Neuron (in vitro differentiated cells): Measurements from ENCODE around the gene PCDHA11.
"Not testable (repeated sequence)": the region's sequence is repeated elsewhere in the genome, so short reads cannot be mapped to it uniquely, and the experiment has no call there.

Source experiments
- H2AFZ ChIP-seq: one replicate; pipeline ENCODE4 v1.6.1; 2013; ENCODE audit warnings: low read depth, mild to moderate bottlenecking, inconsistent platforms, low read length, moderate library complexity
- H3K27me3 ChIP-seq: one replicate; pipeline ENCODE4 v1.6.1; 2013; ENCODE audit warnings: low read length; ENCODE audit not compliant: insufficient read depth
- H3K36me3 ChIP-seq: one replicate; pipeline ENCODE4 v1.6.1; 2013; ENCODE audit warnings: low read length; ENCODE audit not compliant: insufficient read depth
- H3K4me1 ChIP-seq: one replicate; pipeline ENCODE4 v1.6.1; 2013; ENCODE audit warnings: low read length; ENCODE audit not compliant: insufficient read depth
- H3K4me3 ChIP-seq: 2 replicates; pipeline ENCODE4 v1.5.1; 2013; ENCODE audit warnings: mild to moderate bottlenecking, low read length, moderate library complexity
- H3K9me3 ChIP-seq: one replicate; pipeline ENCODE4 v1.6.1; 2013; ENCODE audit warnings: low read length

Gene PCDHA11

DNA sequence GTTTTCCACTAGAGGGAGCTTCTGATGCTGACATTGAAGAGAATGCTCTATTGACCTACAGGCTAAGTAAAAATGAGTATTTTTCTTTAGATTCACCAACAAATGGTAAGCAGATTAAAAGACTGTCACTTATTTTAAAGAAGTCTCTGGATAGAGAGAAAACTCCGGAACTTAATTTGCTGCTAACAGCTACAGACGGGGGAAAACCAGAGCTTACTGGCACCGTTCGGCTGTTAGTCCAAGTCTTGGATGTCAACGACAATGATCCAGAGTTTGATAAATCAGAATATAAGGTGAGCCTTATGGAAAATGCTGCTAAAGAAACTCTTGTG lies 764 bp downstream of the PCDHA11 start:
- H2AFZ ChIP-seq: no peak overlapping the region
- no peak overlapping the region for H3K4me3 ChIP-seq
- H3K4me1 ChIP-seq: no peaks in the 10 kb centered on the region
- H3K36me3 ChIP-seq: peaks cover 11% of the 10 kb centered on the region
- no peaks in the 10 kb centered on the region for H3K27me3 ChIP-seq
- peaks cover 29% of the 10 kb centered on the region for H3K9me3 ChIP-seq

DNA sequence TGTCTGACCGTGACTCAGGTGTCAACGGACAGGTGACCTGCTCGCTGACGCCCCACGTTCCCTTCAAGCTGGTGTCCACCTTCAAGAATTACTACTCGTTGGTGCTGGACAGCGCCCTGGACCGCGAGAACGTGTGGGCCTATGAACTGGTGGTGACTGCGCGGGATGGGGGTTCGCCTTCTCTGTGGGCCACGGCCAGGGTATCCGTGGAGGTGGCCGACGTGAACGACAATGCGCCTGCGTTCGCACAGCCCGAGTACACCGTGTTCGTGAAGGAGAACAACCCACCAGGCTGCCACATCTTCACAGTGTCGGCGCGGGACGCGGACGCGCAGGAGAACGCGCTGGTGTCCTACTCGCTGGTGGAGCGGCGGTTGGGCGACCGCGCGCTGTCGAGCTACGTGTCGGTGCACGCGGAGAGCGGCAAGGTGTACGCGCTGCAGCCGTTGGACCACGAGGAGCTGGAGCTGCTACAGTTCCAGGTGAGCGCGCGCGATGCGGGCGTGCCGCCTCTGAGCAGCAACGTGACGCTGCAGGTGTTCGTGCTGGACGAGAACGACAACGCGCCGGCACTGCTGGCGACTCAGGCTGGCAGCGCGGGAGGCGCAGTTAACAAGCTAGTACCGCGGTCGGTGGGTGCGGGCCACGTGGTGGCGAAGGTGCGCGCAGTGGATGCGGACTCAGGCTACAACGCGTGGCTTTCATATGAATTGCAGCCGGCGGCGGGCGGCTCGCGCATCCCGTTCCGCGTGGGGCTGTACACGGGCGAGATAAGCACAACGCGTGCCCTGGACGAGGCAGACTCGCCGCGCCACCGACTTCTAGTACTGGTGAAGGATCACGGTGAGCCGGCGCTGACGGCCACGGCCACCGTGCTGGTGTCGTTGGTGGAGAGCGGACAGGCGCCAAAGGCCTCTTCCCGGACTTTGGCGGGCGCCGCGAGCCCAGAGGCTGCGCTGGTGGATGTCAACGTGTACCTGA lies 1.8 kb downstream of the PCDHA11 start:
- Histone ChIP-seq H2AFZ (no peak overlapping the region), H3K9me3 (peaks cover 29% of the 10 kb centered on the region), H3K4me3 (no peak overlapping the region), H3K36me3 (peaks cover 11% of the 10 kb centered on the region), H3K4me1 (no peaks in the 10 kb centered on the region), H3K27me3 (no peaks in the 10 kb centered on the region)

DNA sequence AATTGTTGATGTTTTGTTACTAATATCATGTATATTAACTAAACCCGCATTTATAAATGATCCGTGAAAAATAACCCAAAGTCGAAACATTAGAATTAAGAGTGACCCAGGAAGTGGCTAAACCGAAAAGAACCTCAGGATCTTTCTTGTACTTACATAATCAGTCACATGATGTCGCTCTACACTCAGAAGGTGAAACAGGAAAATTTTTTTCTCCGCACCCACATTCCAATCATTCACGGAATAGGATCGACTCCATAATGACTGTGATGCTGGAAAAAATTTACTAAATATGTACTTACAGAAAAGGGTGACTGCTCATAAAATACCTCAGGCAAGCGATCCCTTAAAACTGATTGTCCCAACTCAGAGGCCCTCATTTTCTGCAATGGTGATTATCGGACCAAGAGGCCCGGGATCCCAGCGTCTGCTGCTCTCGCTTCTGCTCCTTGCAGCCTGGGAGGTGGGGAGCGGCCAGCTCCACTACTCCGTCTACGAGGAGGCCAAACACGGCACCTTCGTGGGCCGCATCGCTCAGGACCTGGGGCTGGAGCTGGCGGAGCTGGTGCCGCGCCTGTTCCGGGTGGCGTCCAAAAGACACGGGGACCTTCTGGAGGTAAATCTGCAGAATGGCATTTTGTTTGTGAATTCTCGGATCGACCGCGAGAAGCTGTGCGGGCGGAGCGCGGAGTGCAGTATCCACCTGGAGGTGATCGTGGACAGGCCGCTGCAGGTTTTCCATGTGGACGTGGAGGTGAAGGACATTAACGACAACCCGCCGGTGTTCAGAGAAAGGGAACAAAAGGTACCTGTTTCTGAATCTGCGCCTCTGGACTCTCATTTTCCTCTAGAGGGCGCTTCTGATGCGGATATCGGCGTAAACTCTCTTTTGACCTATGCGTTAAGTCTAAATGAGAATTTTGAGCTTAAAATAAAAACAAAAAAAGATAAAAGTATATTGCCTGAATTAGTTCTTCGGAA lies 6.6 kb downstream of the PCDHA11 start, which contains the start of gene PCDHA12:
Gene PCDHA12, plus strand, starts transcription at position 224 of the 981 bp plus-strand sequence. Its CDS starts 165 bp downstream, at position 389.
- Histone ChIP-seq H3K36me3 (peaks cover 18% of the 10 kb centered on the region), H2AFZ (peak within 1 kb of the TSS; percentile 85), H3K4me1 (no peaks in the 10 kb centered on the region), H3K4me3 (peak within 1 kb of the TSS; percentile 61), H3K9me3 (peaks cover 32% of the 10 kb centered on the region), H3K27me3 (no peaks in the 10 kb centered on the region)

DNA sequence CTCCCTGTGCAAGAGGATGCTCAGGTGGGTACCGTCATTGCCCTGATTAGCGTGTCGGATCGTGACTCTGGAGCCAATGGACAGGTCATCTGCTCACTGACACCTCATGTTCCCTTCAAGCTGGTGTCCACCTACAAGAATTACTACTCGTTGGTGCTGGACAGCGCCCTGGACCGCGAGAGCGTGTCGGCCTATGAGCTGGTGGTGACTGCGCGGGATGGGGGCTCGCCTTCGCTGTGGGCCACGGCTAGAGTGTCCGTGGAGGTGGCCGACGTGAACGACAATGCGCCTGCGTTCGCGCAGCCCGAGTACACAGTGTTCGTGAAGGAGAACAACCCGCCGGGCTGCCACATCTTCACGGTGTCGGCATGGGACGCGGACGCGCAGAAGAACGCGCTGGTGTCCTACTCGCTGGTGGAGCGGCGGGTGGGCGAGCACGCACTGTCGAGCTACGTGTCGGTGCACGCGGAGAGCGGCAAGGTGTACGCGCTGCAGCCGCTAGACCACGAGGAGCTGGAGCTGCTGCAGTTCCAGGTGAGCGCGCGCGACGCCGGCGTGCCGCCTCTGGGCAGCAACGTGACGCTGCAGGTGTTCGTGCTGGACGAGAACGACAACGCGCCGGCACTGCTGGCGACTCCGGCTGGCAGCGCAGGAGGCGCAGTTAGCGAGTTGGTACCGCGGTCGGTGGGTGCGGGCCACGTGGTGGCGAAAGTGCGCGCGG lies 7.9 kb downstream of the PCDHA11 start:
- peaks cover 26% of the 10 kb centered on the region for H3K9me3 ChIP-seq
- not testable (repeated sequence) for H3K27me3 ChIP-seq, H3K4me3 ChIP-seq, H3K4me1 ChIP-seq, H2AFZ ChIP-seq
- peaks cover 18% of the 10 kb centered on the region for H3K36me3 ChIP-seq

DNA sequence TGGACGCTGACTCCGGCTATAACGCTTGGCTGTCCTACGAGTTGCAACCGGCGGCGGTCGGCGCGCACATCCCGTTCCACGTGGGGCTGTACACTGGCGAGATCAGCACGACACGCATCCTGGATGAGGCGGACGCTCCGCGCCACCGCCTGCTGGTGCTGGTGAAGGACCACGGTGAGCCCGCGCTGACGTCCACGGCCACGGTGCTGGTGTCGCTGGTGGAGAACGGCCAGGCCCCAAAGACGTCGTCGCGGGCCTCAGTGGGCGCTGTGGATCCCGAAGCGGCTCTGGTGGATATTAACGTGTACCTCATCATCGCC lies 8.5 kb downstream of the PCDHA11 start:
- peaks cover 28% of the 10 kb centered on the region for H3K9me3 ChIP-seq
- H2AFZ ChIP-seq: no peak overlapping the region
- no peaks in the 10 kb centered on the region for H3K27me3 ChIP-seq
- H3K36me3 ChIP-seq: peaks cover 23% of the 10 kb centered on the region
- H3K4me1 ChIP-seq: no peaks in the 10 kb centered on the region
- no peak overlapping the region for H3K4me3 ChIP-seq

DNA sequence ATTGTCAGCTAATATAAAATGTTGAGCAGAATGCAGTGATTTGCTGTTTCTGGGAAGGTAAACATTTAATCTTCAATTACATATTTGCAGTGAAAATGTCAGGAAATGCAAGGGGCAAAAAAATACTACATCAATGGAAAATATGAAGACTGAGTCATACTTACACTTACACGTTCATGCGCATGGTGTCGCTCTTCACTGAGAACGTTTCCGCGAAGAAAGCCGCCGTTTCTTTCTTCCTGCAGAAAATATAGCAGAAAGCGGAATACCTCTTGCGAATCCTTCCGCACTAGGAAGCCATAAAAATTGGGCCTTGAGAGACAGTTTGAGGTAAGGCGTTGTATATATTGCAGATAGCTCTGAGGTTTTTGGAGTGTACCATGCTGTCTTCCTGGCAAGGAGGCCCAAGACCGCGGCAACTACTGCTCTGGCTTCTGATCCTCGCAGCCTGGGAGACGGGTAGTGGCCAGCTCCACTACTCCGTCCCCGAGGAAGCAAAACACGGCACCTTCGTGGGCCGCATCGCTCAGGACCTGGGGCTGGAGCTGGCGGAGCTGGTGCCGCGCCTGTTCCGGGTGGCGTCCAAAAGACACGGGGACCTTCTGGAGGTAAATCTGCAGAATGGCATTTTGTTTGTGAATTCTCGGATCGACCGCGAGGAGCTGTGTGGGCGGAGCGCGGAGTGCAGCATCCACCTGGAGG lies 13.3 kb downstream of the PCDHA11 start, which contains the start of gene PCDHA13:
Gene PCDHA13, plus strand, starts transcription at position 236 of the 702 bp plus-strand sequence. Its CDS starts 145 bp downstream, at position 381.
- H3K4me1 ChIP-seq: no peaks in the 10 kb centered on the region
- peak within 1 kb of the TSS; percentile 27 for H3K4me3 ChIP-seq
- peaks cover 23% of the 10 kb centered on the region for H3K36me3 ChIP-seq
- H3K27me3 ChIP-seq: no peaks in the 10 kb centered on the region
- H3K9me3 ChIP-seq: peaks cover 37% of the 10 kb centered on the region
- H2AFZ ChIP-seq: no peak within 1 kb of the TSS

DNA sequence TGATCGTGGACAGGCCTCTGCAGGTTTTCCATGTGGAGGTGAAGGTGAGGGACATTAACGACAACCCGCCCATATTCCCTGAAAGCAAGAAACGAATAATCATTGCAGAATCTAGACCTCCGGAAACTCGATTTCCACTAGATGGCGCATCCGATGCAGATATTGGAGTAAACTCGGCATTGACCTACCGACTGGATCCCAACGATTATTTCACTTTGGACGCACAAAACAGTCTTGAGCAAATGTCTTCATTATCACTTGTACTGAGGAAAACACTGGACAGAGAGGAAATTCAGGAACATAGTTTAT lies 13.8 kb downstream of the PCDHA11 start:
- H2AFZ ChIP-seq: no peak overlapping the region
- peaks cover 18% of the 10 kb centered on the region for H3K36me3 ChIP-seq
- no peaks in the 10 kb centered on the region for H3K27me3 ChIP-seq
- peaks cover 32% of the 10 kb centered on the region for H3K9me3 ChIP-seq
- H3K4me1 ChIP-seq: no peaks in the 10 kb centered on the region
- H3K4me3 ChIP-seq: peak overlapping the region; percentile 27

DNA sequence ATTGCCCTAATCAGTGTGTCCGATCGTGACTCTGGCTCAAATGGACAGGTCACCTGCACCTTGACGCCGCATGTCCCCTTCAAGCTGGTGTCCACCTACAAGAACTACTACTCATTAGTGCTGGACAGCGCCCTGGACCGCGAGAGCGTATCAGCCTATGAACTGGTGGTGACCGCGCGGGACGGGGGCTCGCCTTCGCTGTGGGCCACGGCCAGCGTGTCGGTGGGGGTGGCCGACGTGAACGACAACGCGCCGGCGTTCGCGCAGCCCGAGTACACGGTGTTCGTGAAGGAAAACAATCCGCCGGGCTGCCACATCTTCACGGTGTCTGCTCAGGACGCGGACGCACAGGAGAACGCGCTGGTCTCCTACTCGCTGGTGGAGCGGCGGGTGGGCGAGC lies 14.6 kb downstream of the PCDHA11 start:
- Histone ChIP-seq H2AFZ (no peak overlapping the region), H3K36me3 (peaks cover 13% of the 10 kb centered on the region), H3K27me3 (no peaks in the 10 kb centered on the region), H3K4me3 (no peak overlapping the region), H3K4me1 (no peaks in the 10 kb centered on the region), H3K9me3 (peaks cover 29% of the 10 kb centered on the region)

DNA sequence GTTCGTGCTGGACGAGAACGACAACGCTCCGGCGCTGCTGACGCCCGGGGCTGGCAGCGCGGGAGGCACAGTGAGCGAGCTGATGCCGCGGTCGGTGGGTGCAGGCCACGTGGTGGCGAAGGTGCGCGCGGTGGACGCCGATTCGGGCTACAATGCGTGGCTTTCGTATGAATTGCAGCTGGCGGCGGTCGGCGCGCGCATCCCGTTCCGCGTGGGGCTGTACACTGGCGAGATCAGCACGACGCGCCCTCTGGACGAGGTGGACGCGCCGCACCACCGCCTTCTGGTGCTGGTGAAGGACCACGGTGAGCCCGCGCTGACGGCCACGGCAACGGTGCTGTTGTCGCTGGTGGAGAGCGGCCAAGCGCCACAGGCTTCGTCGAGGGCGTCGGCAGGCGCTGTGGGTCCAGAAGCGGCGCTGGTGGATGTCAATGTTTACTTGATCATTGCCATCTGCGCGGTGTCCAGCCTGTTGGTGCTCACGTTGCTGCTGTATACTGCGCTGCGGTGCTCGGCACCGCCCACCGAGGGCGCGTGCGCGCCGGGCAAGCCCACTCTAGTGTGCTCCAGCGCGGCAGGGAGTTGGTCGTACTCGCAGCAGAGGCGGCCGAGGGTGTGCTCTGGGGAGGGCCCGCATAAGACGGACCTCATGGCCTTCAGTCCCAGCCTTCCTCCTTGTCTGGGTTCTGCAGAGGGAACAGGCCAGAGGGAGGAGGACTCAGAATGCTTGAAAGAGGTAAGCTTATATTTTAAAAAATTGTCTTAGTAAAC lies 15.4 kb downstream of the PCDHA11 start:
- H3K4me1 ChIP-seq: no peaks in the 10 kb centered on the region
- peaks cover 29% of the 10 kb centered on the region for H3K9me3 ChIP-seq
- H2AFZ ChIP-seq: no peak overlapping the region
- H3K36me3 ChIP-seq: peaks cover 13% of the 10 kb centered on the region
- H3K27me3 ChIP-seq: no peaks in the 10 kb centered on the region
- H3K4me3 ChIP-seq: no peak overlapping the region

DNA sequence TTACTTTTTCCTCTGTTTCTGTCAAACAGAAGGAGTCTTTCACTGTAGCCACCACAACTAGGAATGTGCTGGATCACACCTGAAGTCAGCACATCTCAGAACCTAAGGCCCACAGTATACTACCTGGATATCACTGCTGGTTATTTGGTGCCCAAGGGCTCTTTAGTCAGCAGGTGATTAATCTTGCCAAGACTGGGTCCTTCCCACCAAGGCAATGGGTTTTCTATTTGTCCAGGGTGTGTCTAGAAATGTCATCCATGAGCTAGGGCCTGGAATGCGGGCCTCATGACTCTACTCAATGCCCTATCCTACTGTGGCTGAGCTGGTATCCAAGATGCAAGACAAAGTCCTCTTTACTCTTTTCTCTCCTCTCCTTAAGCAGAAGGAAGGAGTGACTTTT lies 47.6 kb downstream of the PCDHA11 start:
- H3K4me1 ChIP-seq: no peaks in the 10 kb centered on the region

More for the DNA sequence above, 47.6 kb downstream of the PCDHA11 start:
- Histone ChIP-seq H2AFZ (no peak overlapping the region), H3K27me3 (no peaks in the 10 kb centered on the region), H3K9me3 (peaks cover 3% of the 10 kb centered on the region), H3K4me3 (no peak overlapping the region), H3K36me3 (no peaks in the 10 kb centered on the region)
